ENCODE measurements around the gene TMEM204. TPM values are rescaled to one million over a fixed set of nuclear protein-coding genes. Genes with fewer than 3 reads are reported as not detected.
A peak's percentile ranks its signal among the peaks of the same experiment; 100 is the strongest.

Gene TMEM204
- total and polyA plus RNA-seq, 3 experiments from 2014 or later: 27.1 to 68.4 (median 30.9) TPM

- peak overlapping the region; percentile 77 for H3K4me3 ChIP-seq (ENCODE audit: low read length)
- peaks cover 48% of the 10 kb centered on the region for H3K4me1 ChIP-seq (ENCODE audit: insufficient read depth, low read length)
- Mint-ChIP-seq H3K27ac (peak overlapping the region; percentile 84 to 99 (median 94)), H3K36me3 (peaks cover 8 to 56% (median 13%) of the 10 kb centered on the region in 3 donors), H3K4me3 (peak overlapping the region; percentile 92 to 100 (median 98)), H3K4me1 (peaks cover 36 to 59% (median 39%) of the 10 kb centered on the region in 3 donors), H3K9me3 (no peaks in the 10 kb centered on the region), H3K27me3 (peaks cover 0 to 2% of the 10 kb centered on the region in 2 donors)
- H3K27me3 ChIP-seq (ENCODE audit: insufficient read depth, low read length, poor library complexity, severe bottlenecking): no peaks in the 10 kb centered on the region
- peaks cover 23% of the 10 kb centered on the region for H3K36me3 ChIP-seq (ENCODE audit: insufficient read depth, low read length)
- ChIA-PET POLR2A (interaction anchor here (0.5 to 1.4 kb wide), 6 partner anchors 24 to 293 kb away, joined by 3 to 7 read pairs (median 5); partner anchors contain the start of genes FAHD1, HAGH, TELO2 and UQCC4), CTCF (interaction anchor here (0.8 to 2.1 kb wide), 8 partner anchors 9 to 172 kb away, joined by 3 to 5 read pairs (median 4); partner anchors contain the start of gene MAPK8IP3)
- no peaks in the 10 kb centered on the region for H3K9me3 ChIP-seq (ENCODE audit: low read length)
- H3K27ac ChIP-seq (ENCODE audit: low read depth, low read length): peak overlapping the region; percentile 38
- peak in 1 of 5 donors; percentile 45 for DNase-seq
These were observed 855 bp downstream of the TMEM204 start for GRCh38 chr16:1534021-1535020.

DNA sequence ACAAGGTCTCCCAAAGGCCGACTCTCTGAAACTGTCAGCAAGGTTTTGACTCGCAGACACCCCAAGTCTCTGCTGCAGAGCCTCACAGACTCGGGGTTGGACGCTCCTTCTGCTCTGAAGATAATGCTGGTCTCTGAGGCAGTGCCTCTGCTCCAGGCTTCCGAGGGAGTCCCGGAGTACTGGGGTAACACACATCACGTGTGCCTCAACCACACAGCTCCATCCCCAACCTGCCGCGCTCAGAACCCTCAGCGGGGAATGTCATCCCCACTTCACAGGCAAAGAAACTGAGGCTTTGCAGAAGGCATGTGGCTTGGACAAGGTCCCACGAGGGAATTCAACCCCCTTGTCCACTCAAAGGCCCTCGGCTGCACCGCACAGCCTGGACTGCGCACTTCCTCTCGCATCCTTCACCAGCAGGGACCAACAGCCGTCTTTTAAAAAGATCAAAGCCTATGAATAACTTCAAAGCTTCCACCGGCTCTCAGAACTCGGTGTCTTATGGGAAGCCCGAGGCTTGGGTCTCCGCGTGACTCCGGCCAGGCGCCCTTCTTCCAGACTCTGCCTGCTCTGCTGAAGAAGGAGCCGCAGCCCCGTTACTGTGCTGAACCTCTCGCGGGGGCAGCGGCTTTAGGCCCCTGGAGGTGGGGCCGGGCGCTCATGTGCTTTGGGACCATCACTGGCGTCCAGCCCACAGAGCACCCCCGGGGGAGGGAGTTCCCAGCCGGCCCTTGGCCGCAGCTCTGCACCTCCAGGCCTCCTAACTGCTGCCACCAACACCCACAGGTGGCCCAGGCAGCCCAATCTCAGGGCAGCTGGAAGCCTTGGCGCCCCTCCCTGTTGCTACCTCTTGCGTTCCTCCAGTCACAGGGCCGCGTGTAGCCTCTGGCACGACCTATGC, 2.2 kb downstream of the TMEM204 start:
- Histone ChIP-seq H3K9me3 (ENCODE audit: low read length) (no peaks in the 10 kb centered on the region), H3K4me3 (ENCODE audit: low read length) (peak overlapping the region; percentile 77), H3K27ac (ENCODE audit: low read depth, low read length) (peak overlapping the region; percentile 22), H3K36me3 (ENCODE audit: insufficient read depth, low read length) (peaks cover 31% of the 10 kb centered on the region), H3K4me1 (ENCODE audit: insufficient read depth, low read length) (peaks cover 58% of the 10 kb centered on the region), H3K27me3 (ENCODE audit: insufficient read depth, low read length, poor library complexity, severe bottlenecking) (no peaks in the 10 kb centered on the region)
- Mint-ChIP-seq H3K27me3 (peaks cover 0 to 2% of the 10 kb centered on the region in 2 donors), H3K36me3 (peaks cover 8 to 70% (median 15%) of the 10 kb centered on the region in 3 donors), H3K27ac (peak overlapping the region; percentile 82 to 99 (median 94)), H3K9me3 (no peaks in the 10 kb centered on the region), H3K4me1 (peaks cover 36 to 67% (median 42%) of the 10 kb centered on the region in 3 donors), H3K4me3 (peak overlapping the region; percentile 92 to 100 (median 98))
- peak in 2 of 5 donors; percentile 57 to 65 for DNase-seq
- POLR2A ChIA-PET: interaction anchor here (0.6 to 1.0 kb wide), 5 partner anchors 9 to 171 kb away, joined by 3 to 5 read pairs (median 3); partner anchors contain the start of genes MAPK8IP3 and UQCC4
- CTCF ChIA-PET: interaction anchor here (1.1 to 2.1 kb wide), 3 partner anchors 10 to 170 kb away, joined by 4 to 5 read pairs (median 4); partner anchors contain the start of gene MAPK8IP3

DNA sequence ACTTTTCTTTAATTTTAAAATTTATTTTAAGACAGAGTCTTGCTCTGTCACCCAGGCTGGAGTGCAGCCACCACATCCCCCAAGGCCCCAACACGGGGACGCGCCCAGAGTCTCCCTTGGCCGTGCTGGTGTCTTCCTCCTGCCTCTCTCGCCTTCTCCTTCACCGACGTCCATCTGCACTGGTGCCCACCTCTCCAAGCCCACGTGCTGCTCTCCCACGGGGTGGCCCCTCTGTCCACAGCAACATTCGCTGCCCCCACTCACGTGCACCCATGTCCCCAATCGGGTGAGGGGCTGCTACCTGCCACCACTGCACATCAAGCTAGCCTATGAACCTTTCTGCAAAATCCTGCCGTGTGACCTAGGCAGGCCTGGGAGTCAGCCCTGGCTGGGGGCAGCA, 3.1 kb downstream of the TMEM204 start:
- POLR2A ChIA-PET: no interaction called here
- Mint-ChIP-seq H3K4me3 (peak overlapping the region; percentile 83 to 100 (median 97)), H3K4me1 (peaks cover 38 to 70% (median 45%) of the 10 kb centered on the region in 3 donors), H3K27me3 (peaks cover 0 to 2% of the 10 kb centered on the region in 2 donors), H3K27ac (peak overlapping the region; percentile 26 to 87 (median 76)), H3K9me3 (no peaks in the 10 kb centered on the region), H3K36me3 (peaks cover 8 to 79% (median 15%) of the 10 kb centered on the region in 3 donors)
- DNase-seq: no peak
- H3K27me3 ChIP-seq (ENCODE audit: insufficient read depth, low read length, poor library complexity, severe bottlenecking): no peaks in the 10 kb centered on the region
- H3K4me1 ChIP-seq (ENCODE audit: insufficient read depth, low read length): peaks cover 62% of the 10 kb centered on the region
- H3K36me3 ChIP-seq (ENCODE audit: insufficient read depth, low read length): peaks cover 34% of the 10 kb centered on the region
- no peak overlapping the region for H3K27ac ChIP-seq (ENCODE audit: low read depth, low read length)
- CTCF ChIA-PET: interaction anchor here (2.1 kb wide), 1 partner anchor 169 kb away, joined by 5 read pairs; the partner anchor contains the start of gene MAPK8IP3
- H3K4me3 ChIP-seq (ENCODE audit: low read length): peak overlapping the region; percentile 32
- H3K9me3 ChIP-seq (ENCODE audit: low read length): no peaks in the 10 kb centered on the region

- peaks cover 34% of the 10 kb centered on the region for H3K36me3 ChIP-seq (ENCODE audit: insufficient read depth, low read length)
- CTCF ChIA-PET: no interaction called here
- peak overlapping the region; percentile 40 for H3K4me3 ChIP-seq (ENCODE audit: low read length)
These were observed 3.7 kb downstream of the TMEM204 start for GRCh38 chr16:1537138-1537577.

GRCh38 chr16:1537763-1538289, 4.4 kb downstream of the TMEM204 start:
- peak overlapping the region; percentile 40 for H3K4me3 ChIP-seq (ENCODE audit: low read length)
- peaks cover 44 to 76% (median 51%) of the 10 kb centered on the region in 3 donors for H3K4me1 Mint-ChIP-seq
- POLR2A ChIA-PET: interaction anchor here (0.7 to 0.8 kb wide), 2 partner anchors 130 to 245 kb away, joined by 3 read pairs; partner anchors contain the start of gene NUBP2

More at GRCh38 chr16:1537138-1537577, 3.7 kb downstream of the TMEM204 start:
- POLR2A ChIA-PET: interaction anchor here (0.7 kb wide), 1 partner anchor 246 kb away, joined by 3 read pairs; the partner anchor contains the start of gene NUBP2
- no peaks in the 10 kb centered on the region for H3K9me3 ChIP-seq (ENCODE audit: low read length)
- no peaks in the 10 kb centered on the region for H3K9me3 Mint-ChIP-seq
- peak overlapping the region; percentile 83 to 100 (median 92) for H3K4me3 Mint-ChIP-seq
- H3K4me1 ChIP-seq (ENCODE audit: insufficient read depth, low read length): peaks cover 62% of the 10 kb centered on the region
- no peaks in the 10 kb centered on the region for H3K27me3 ChIP-seq (ENCODE audit: insufficient read depth, low read length, poor library complexity, severe bottlenecking)
- H3K27me3 Mint-ChIP-seq: peaks cover 0 to 2% of the 10 kb centered on the region in 2 donors
- H3K4me1 Mint-ChIP-seq: peaks cover 38 to 76% (median 46%) of the 10 kb centered on the region in 3 donors
- DNase-seq: peak in 1 of 5 donors; percentile 35
- no peak overlapping the region for H3K27ac ChIP-seq (ENCODE audit: low read depth, low read length)
- H3K36me3 Mint-ChIP-seq: peaks cover 8 to 85% (median 15%) of the 10 kb centered on the region in 3 donors
- H3K27ac Mint-ChIP-seq: peak overlapping the region in 7 of 8 donors; percentile 72 to 92 (median 86)

DNA sequence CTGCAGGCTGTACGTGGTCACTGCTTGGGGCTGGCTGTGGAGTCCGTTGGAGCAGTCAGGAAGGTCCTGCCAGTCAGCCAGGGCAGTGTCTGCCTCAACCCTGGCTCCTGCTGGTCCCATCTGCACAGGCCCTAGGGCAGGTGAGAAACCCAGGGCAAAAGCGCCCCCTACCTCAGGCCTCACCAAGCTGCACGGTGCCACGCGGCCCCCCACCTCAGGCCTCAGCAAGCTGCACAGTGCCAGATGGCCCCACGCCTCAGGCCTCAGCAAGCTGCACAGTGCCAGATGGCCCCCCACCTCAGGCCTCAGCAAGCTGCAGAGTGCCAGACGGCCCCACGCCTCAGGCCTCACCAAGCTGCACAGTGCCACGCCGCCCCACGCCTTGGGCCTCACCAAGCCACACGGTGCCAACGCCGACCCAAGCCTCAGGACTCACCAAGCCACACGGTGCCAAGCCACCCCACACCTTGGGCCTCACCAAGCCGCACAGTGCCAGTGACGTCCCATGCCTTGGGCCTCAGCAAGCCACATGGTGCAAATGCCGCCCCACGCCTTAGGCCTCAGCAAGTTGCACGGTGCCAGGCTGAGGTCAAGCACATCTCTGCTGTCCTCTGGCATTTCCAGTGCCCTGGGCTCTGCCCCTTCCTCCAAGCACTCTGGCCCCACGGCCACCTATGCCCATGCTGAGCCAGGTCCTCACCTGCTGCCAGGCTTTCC, 5.5 kb downstream of the TMEM204 start:
- H3K4me1 ChIP-seq (ENCODE audit: insufficient read depth, low read length): peaks cover 67% of the 10 kb centered on the region
- ChIA-PET CTCF (interaction anchor here (1.0 to 1.7 kb wide), 2 partner anchors 11 to 14 kb away, joined by 3 to 4 read pairs; no protein-coding TSS in a partner anchor), POLR2A (interaction anchor here (0.6 to 1.1 kb wide), 3 partner anchors 20 to 230 kb away, joined by 3 read pairs; partner anchors contain the start of genes MAPK8IP3 and UBE2I)
- peak overlapping the region in 7 of 8 donors; percentile 15 to 86 (median 72) for H3K27ac Mint-ChIP-seq
- peak overlapping the region in 6 of 7 donors; percentile 72 to 100 (median 84) for H3K4me3 Mint-ChIP-seq
- DNase-seq: peak in 2 of 5 donors; percentile 48 to 56
- peaks cover 8 to 96% (median 19%) of the 10 kb centered on the region in 3 donors for H3K36me3 Mint-ChIP-seq
- peaks cover 34% of the 10 kb centered on the region for H3K36me3 ChIP-seq (ENCODE audit: insufficient read depth, low read length)
- H3K27me3 Mint-ChIP-seq: peaks cover 0 to 2% of the 10 kb centered on the region in 2 donors
- no peaks in the 10 kb centered on the region for H3K27me3 ChIP-seq (ENCODE audit: insufficient read depth, low read length, poor library complexity, severe bottlenecking)
- no peaks in the 10 kb centered on the region for H3K9me3 Mint-ChIP-seq
- H3K4me3 ChIP-seq (ENCODE audit: low read length): peak overlapping the region; percentile 40
- H3K9me3 ChIP-seq (ENCODE audit: low read length): no peaks in the 10 kb centered on the region
- H3K27ac ChIP-seq (ENCODE audit: low read depth, low read length): no peak overlapping the region
- H3K4me1 Mint-ChIP-seq: peaks cover 52 to 82% (median 60%) of the 10 kb centered on the region in 3 donors

More at GRCh38 chr16:1537763-1538289, 4.4 kb downstream of the TMEM204 start:
- DNase-seq: peak in 3 of 5 donors; percentile 40 to 68 (median 55)
- no peak overlapping the region for H3K27ac ChIP-seq (ENCODE audit: low read depth, low read length)
- H3K27me3 ChIP-seq (ENCODE audit: insufficient read depth, low read length, poor library complexity, severe bottlenecking): no peaks in the 10 kb centered on the region
- Mint-ChIP-seq H3K9me3 (no peaks in the 10 kb centered on the region), H3K4me3 (peak overlapping the region; percentile 65 to 100 (median 81)), H3K27ac (peak overlapping the region; percentile 61 to 92 (median 84)), H3K36me3 (peaks cover 8 to 92% (median 15%) of the 10 kb centered on the region in 3 donors), H3K27me3 (peaks cover 0 to 2% of the 10 kb centered on the region in 2 donors)
- H3K36me3 ChIP-seq (ENCODE audit: insufficient read depth, low read length): peaks cover 34% of the 10 kb centered on the region
- CTCF ChIA-PET: interaction anchor here (0.8 kb wide), 1 partner anchor 10 kb away, joined by 3 read pairs; no protein-coding TSS in a partner anchor
- no peaks in the 10 kb centered on the region for H3K9me3 ChIP-seq (ENCODE audit: low read length)
- H3K4me1 ChIP-seq (ENCODE audit: insufficient read depth, low read length): peaks cover 60% of the 10 kb centered on the region
